Testis (tissue), 2 donors: Measurements from ENCODE around the gene EPB42.
"Not testable (repeated sequence)": the region's sequence is repeated elsewhere in the genome, so short reads cannot be mapped to it uniquely, and the experiment has no call there.

ENCODE experiments used
- POLR2A ChIP-seq: fragments of 450-650 bp; IDR thresholded peaks from one replicate; pipeline ENCODE4 v1.6.1; 2017; ENCODE audit warnings: antibody characterized with exemption, mild to moderate bottlenecking, moderate library complexity
- TF ChIP-seq, protein P1 (sequence below), 3 experiments: fragments of 450-650 bp in 2 of 3; fragments of 200-600 bp in 1 of 3; sonication (generic) in 1 of 3; IDR thresholded peaks; one replicate each; pipeline ENCODE4 v1.5.1; 2016 to 2019; ENCODE audit warnings: antibody characterized with exemption in 3 of 3, mild to moderate bottlenecking in 2 of 3, moderate library complexity in 1 of 3

DNA sequence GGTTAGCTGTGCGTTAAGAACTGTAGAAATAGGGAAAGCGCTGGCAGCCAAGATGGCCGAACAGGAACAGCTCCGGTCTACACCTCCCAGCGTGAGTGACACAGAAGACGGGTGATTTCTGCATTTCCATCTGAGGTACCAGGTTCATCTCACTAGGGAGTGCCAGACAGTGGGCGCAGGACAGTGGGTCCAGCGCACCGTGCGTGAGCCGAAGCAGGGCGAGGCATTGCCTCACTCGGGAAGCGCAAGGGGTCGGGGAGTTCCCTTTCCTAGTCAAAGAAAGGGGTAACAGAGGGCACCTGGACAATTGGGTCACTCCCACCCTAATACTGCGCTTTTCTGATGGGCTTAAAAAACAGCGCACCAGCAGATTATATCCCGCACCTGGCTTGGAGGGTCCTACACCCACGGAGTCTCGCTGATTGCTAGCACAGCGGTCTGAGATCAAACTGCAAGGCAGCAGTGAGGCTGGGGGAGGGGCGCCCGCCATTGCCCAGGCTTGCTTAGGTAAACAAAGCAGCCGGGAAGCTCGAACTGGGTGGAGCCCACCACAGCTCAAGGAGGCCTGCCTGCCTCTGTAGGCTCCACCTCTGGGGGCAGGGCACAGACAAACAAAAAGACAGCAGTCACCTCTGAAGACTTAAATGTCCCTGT, 45.0 kb downstream of the EPB42 start:
- TF ChIP-seq, protein P1, sequence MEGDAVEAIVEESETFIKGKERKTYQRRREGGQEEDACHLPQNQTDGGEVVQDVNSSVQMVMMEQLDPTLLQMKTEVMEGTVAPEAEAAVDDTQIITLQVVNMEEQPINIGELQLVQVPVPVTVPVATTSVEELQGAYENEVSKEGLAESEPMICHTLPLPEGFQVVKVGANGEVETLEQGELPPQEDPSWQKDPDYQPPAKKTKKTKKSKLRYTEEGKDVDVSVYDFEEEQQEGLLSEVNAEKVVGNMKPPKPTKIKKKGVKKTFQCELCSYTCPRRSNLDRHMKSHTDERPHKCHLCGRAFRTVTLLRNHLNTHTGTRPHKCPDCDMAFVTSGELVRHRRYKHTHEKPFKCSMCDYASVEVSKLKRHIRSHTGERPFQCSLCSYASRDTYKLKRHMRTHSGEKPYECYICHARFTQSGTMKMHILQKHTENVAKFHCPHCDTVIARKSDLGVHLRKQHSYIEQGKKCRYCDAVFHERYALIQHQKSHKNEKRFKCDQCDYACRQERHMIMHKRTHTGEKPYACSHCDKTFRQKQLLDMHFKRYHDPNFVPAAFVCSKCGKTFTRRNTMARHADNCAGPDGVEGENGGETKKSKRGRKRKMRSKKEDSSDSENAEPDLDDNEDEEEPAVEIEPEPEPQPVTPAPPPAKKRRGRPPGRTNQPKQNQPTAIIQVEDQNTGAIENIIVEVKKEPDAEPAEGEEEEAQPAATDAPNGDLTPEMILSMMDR (IDR thresholded peaks at IDR 0.05) = not testable (repeated sequence)
- not testable (repeated sequence) for TF ChIP-seq POLR2A
